GM23248 (cell line): ENCODE measurements around the gene CFAP69. TPM values are rescaled to one million over a fixed set of nuclear protein-coding genes. Genes with fewer than 3 reads are reported as not detected.

Experiments
- DNase-seq: peaks from one replicate; pipeline ENCODE4 v3.0.0-alpha.2; 2015
- H2AFZ ChIP-seq: fragments of 200-600 bp; sonication (generic); 2 replicates; pipeline ENCODE4 v1.6.1; 2016; ENCODE audit warnings: antibody characterized with exemption
- H3F3A ChIP-seq: fragments of 200-600 bp; sonication (generic); 2 replicates; pipeline ENCODE4 v1.6.1; 2016; ENCODE audit warnings: mild to moderate bottlenecking, antibody characterized with exemption, mixed run types; ENCODE audit not compliant: insufficient read depth
- H3K27ac ChIP-seq: fragments of 200-600 bp; sonication (generic); 2 replicates; pipeline ENCODE4 v1.5.1; 2016; ENCODE audit warnings: mild to moderate bottlenecking
- H3K27me3 ChIP-seq: fragments of 200-600 bp; sonication (generic); replicated peaks from 2 replicates; pipeline ENCODE4 v1.6.1; 2016; ENCODE audit warnings: mild to moderate bottlenecking; ENCODE audit not compliant: insufficient read depth
- H3K36me3 ChIP-seq: fragments of 200-600 bp; sonication (generic); 2 replicates; pipeline ENCODE4 v1.6.1; 2016; ENCODE audit warnings: low read depth, mild to moderate bottlenecking
- H3K4me1 ChIP-seq: fragments of 200-600 bp; sonication (generic); 2 replicates; pipeline ENCODE4 v1.6.1; 2016; ENCODE audit warnings: mild to moderate bottlenecking; ENCODE audit not compliant: insufficient read depth
- H3K4me2 ChIP-seq: fragments of 200-600 bp; sonication (generic); one replicate; pipeline ENCODE4 v1.6.1; 2016; ENCODE audit warnings: mild to moderate bottlenecking; ENCODE audit not compliant: unreplicated experiment
- H3K4me3 ChIP-seq: fragments of 200-600 bp; sonication (generic); 2 replicates; pipeline ENCODE4 v1.5.1; 2016; ENCODE audit warnings: mild to moderate bottlenecking
- H3K79me2 ChIP-seq: fragments of 200-600 bp; sonication (generic); 2 replicates; pipeline ENCODE4 v1.6.1; 2016; ENCODE audit warnings: mild to moderate bottlenecking; ENCODE audit not compliant: insufficient read depth
- H3K9ac ChIP-seq: fragments of 200-600 bp; sonication (generic); 2 replicates; pipeline ENCODE4 v1.6.1; 2016; ENCODE audit warnings: mild to moderate bottlenecking
- H3K9me2 ChIP-seq: fragments of 200-600 bp; sonication (generic); 2 replicates; pipeline ENCODE4 v1.6.1; 2016; ENCODE audit warnings: mixed run types, mild to moderate bottlenecking, moderate library complexity; ENCODE audit not compliant: insufficient read depth
- H3K9me3 ChIP-seq: fragments of 200-600 bp; sonication (generic); one replicate; pipeline ENCODE4 v1.6.1; 2017; ENCODE audit warnings: low read depth
- H4K20me1 ChIP-seq: fragments of 200-600 bp; sonication (generic); 2 replicates; pipeline ENCODE4 v1.6.0; 2016; ENCODE audit not compliant: insufficient read depth
- EZH2 ChIP-seq: fragments of 200-600 bp; sonication (generic); IDR thresholded peaks from 2 replicates; pipeline ENCODE4 v1.6.1; 2018; ENCODE audit warnings: antibody characterized with exemption, mild to moderate bottlenecking; ENCODE audit not compliant: insufficient read depth, poor library complexity, severe bottlenecking
- EZH2phosphoT487 ChIP-seq: fragments of 200-600 bp; sonication (generic); IDR thresholded peaks from 2 replicates; pipeline ENCODE4 v1.6.1; 2018; ENCODE audit warnings: antibody characterized with exemption, moderate library complexity, mild to moderate bottlenecking, low read depth; ENCODE audit not compliant: insufficient read depth
- WGBS, 2 experiments: methylation state at CpG; one replicate each; pipeline ENCODE4 v1.1.6; 2015 to 2017; ENCODE audit warnings: low lambda C conversion rate in 2 of 2, low coverage in 1 of 2; ENCODE audit errors: missing lambda C conversion rate in 2 of 2; 5-methylcytosine and 5-hydroxymethylcytosine counted together
- in situ Hi-C: fragments of 300-500 bp; cut with MboI; formaldehyde crosslinking; loops from 2 replicates; pipeline ENCODE4 v1.15.0; 2020
- polyA plus RNA-seq: library from polyadenylated mRNA; unstranded; fragments of >200 nt; fragmentation: Nextera tagmentation; extraction: Ambion mirVana; gene quantifications from 2 replicates; pipeline ENCODE4 v1.2.1, GENCODE V29; 2016
- total RNA-seq: library from RNA; depleted of rRNA; stranded (reverse); fragments of >200 nt; shearing (Covaris generic); gene quantifications from 2 replicates; pipeline ENCODE4 v1.2.3, GENCODE V29; 2014

The CFAP69 gene
- total and polyA plus RNA-seq, 2 experiments from 2014 or later = 2.8 to 6.9 TPM

DNA sequence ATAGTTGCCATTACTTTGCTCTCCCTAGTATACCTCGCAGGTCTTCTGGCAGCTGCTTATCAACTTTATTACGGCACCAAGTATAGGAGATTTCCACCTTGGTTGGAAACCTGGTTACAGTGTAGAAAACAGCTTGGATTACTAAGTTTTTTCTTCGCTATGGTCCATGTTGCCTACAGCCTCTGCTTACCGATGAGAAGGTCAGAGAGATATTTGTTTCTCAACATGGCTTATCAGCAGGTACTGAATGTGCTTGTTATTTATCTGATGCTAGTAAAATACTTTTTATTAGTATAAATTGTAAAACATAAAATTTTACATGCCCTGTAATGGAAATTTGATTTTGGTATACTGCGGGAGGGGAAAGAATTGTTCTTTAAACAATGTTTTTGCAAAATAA lies 17.7 kb upstream of the CFAP69 start:
- Histone ChIP-seq H3K4me3 (no peak overlapping the region), H3K36me3 (peaks cover 24% of the 10 kb centered on the region), H3F3A (peaks cover 21% of the 10 kb centered on the region), H3K4me2 (no peak overlapping the region), H4K20me1 (no peaks in the 10 kb centered on the region), H3K79me2 (peaks cover 22% of the 10 kb centered on the region; the same call in 1 of the 2 replicates), H3K9me3 (no peaks in the 10 kb centered on the region), H3K27ac (no peak overlapping the region), H3K9me2 (no peaks in the 10 kb centered on the region), H3K4me1 (peaks cover 17% of the 10 kb centered on the region), H3K27me3 (no peaks in the 10 kb centered on the region), H2AFZ (no peak overlapping the region), H3K9ac (no peak overlapping the region)
- DNase-seq = no peak
- WGBS, 2 experiments = 97 to 99% methylated on average over 5 of the region's 5 CpGs
- TF ChIP-seq EZH2 (no peak), EZH2phosphoT487 (no peak)
- in situ Hi-C loops = no loop called here

DNA sequence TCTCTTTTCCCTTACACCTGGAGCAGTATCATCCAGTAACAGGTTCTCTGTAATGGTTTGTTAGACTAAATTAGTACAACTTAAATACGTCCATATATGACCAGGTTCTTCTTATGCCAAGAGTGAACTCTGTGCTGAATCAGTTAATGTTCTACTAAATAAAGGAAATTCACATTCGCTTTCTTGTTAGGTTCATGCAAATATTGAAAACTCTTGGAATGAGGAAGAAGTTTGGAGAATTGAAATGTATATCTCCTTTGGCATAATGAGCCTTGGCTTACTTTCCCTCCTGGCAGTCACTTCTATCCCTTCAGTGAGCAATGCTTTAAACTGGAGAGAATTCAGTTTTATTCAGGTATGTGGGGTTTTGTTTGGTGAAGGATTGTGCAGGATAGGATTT lies 15.3 kb upstream of the CFAP69 start:
- no peak overlapping the region for H3K9ac ChIP-seq
- H3K79me2 ChIP-seq = peaks cover 14% of the 10 kb centered on the region; the same call in 1 of the 2 replicates
- H2AFZ ChIP-seq = no peak overlapping the region
- no peak for TF ChIP-seq EZH2
- TF ChIP-seq EZH2phosphoT487 = no peak
- H4K20me1 ChIP-seq = no peaks in the 10 kb centered on the region
- H3K9me2 ChIP-seq = no peaks in the 10 kb centered on the region
- no peaks in the 10 kb centered on the region for H3F3A ChIP-seq
- no peak overlapping the region for H3K4me2 ChIP-seq
- H3K27me3 ChIP-seq = no peaks in the 10 kb centered on the region
- WGBS, 2 experiments = 98 to 100% methylated on average over 2 of the region's 2 CpGs
- no peaks in the 10 kb centered on the region for H3K9me3 ChIP-seq
- H3K4me1 ChIP-seq = no peaks in the 10 kb centered on the region
- H3K4me3 ChIP-seq = no peak overlapping the region
- no peak for DNase-seq
- H3K36me3 ChIP-seq = peaks cover 36% of the 10 kb centered on the region
- H3K27ac ChIP-seq = no peak overlapping the region
- in situ Hi-C loops = no loop called here

DNA sequence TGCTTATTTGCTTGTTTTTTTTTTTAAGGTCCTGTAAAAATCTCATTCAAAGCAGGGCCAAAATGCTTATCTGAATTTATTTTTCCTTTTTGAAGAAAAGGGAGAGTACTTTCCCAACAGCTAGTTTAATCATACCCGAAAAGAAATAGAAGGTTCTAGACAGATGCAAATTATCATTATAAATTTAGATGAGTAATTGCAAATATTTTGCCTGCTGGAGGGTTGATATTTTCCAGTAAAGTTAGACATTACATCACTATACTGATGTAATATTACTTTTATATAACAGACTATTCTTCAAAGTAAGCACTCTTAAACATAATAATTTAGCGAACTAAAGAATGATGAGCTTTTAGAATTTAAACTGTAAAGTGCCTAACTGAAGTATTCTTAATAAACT lies 14.1 kb upstream of the CFAP69 start:
- Histone ChIP-seq H3F3A (no peaks in the 10 kb centered on the region), H3K9ac (no peak overlapping the region), H3K4me2 (no peak overlapping the region), H3K27ac (no peak overlapping the region), H3K9me2 (no peaks in the 10 kb centered on the region), H3K4me3 (no peak overlapping the region), H2AFZ (no peak overlapping the region), H3K36me3 (peaks cover 30% of the 10 kb centered on the region), H3K4me1 (no peaks in the 10 kb centered on the region), H3K27me3 (no peaks in the 10 kb centered on the region), H3K9me3 (no peaks in the 10 kb centered on the region), H4K20me1 (no peaks in the 10 kb centered on the region), H3K79me2 (peaks cover 2% of the 10 kb centered on the region; the same call in 1 of the 2 replicates)
- 67% methylated on average over 2 of the region's 2 CpGs for WGBS, 2 experiments
- no peak for TF ChIP-seq EZH2
- TF ChIP-seq EZH2phosphoT487 = no peak
- in situ Hi-C loops = no loop called here
- DNase-seq = no peak

DNA sequence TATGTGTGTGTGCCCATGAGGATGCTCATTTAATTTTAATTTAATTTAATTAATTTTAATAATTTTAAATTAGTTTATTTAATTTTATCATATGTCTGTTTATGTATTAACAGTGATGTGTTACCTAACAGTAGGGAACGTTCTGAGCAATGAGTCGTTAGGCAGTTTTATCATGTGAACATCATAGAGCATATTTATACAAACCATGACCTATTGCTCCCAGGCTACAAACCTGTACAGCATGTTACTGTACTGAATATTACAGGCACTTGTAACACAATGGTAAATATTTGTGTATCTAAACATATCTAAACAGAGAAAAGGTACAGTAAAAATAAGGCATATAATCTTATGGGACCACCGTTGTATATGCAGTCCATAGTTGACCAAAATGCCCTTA lies 13.7 kb upstream of the CFAP69 start:
- 95% methylated on average over 3 of the region's 3 CpGs for WGBS, 2 experiments
- in situ Hi-C loops = no loop called here
- no peaks in the 10 kb centered on the region for H3K4me1 ChIP-seq

DNA sequence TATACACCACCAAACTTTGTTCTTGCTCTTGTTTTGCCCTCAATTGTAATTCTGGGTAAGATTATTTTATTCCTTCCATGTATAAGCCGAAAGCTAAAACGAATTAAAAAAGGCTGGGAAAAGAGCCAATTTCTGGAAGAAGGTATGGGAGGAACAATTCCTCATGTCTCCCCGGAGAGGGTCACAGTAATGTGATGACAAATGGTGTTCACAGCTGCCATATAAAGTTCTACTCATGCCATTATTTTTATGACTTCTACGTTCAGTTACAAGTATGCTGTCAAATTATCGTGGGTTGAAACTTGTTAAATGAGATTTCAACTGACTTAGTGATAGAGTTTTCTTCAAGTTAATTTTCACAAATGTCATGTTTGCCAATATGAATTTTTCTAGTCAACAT lies 12.5 kb upstream of the CFAP69 start:
- Histone ChIP-seq H3K27ac (no peak overlapping the region), H3K9me3 (no peaks in the 10 kb centered on the region), H3K79me2 (no peaks in the 10 kb centered on the region), H3K9ac (no peak overlapping the region), H3K36me3 (peaks cover 32% of the 10 kb centered on the region; the same call in 1 of the 2 replicates), H3K4me3 (no peak overlapping the region), H4K20me1 (no peaks in the 10 kb centered on the region), H2AFZ (peak overlapping the region; percentile 21), H3K4me1 (no peaks in the 10 kb centered on the region), H3F3A (no peaks in the 10 kb centered on the region), H3K9me2 (no peaks in the 10 kb centered on the region), H3K27me3 (no peaks in the 10 kb centered on the region), H3K4me2 (no peak overlapping the region)
- 17 to 21% methylated on average over 5 of the region's 5 CpGs for WGBS, 2 experiments
- in situ Hi-C loops = no loop called here
- no peak for DNase-seq
- TF ChIP-seq EZH2 (no peak), EZH2phosphoT487 (no peak)

More for the DNA sequence above, 13.7 kb upstream of the CFAP69 start:
- H3K4me2 ChIP-seq = no peak overlapping the region
- no peak for TF ChIP-seq EZH2
- no peak for DNase-seq
- H3K27ac ChIP-seq = no peak overlapping the region
- H3K36me3 ChIP-seq = peaks cover 30% of the 10 kb centered on the region
- H2AFZ ChIP-seq = no peak overlapping the region
- no peaks in the 10 kb centered on the region for H3F3A ChIP-seq
- H3K79me2 ChIP-seq = no peaks in the 10 kb centered on the region
- no peak overlapping the region for H3K9ac ChIP-seq
- H4K20me1 ChIP-seq = no peaks in the 10 kb centered on the region
- H3K9me2 ChIP-seq = no peaks in the 10 kb centered on the region
- no peaks in the 10 kb centered on the region for H3K27me3 ChIP-seq
- no peak overlapping the region for H3K4me3 ChIP-seq
- H3K9me3 ChIP-seq = no peaks in the 10 kb centered on the region
